ENCODE measurements around the gene SUCLG2.

SUCLG2 gene

DNA sequence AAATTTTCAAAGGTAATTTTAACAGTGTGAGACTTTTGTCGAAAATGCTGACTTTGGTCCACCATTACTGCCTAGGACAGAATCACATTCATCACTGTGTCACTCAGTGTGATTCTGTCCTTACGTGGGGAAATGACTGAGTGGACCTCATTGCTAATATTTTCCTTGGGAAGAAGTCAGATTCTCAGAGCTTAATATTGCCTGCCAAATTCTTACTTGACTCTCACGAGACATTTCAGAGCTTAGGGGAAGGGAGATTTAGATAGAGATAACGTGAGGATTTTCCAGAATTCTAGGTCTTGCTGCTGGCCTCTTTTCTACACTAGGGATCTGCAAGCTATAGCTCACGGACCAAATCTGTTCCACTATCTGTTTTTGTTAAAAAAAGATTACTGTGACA, 270.4 kb downstream of the SUCLG2 start:
- no peak for DNase-seq (ENCODE audit: low read depth)

DNA sequence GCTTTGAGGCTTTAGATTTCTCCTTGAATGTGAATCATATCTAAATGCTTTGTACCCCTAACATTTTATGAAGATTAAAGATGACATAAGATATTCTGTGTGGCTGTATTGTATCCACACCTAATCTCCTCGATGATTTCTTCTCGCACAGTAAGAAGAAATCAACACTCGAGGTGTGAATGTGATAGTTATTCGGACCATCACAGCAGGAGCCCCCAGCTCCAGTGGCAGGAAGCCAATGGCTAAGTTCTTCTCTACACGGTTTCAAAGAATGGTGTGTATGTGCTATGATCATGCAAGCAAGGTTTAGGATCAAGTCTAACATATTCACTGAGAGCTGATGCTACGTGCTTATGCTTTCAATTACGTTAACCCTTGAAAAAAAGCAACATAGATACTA, 271.0 kb downstream of the SUCLG2 start:
- DNase-seq (ENCODE audit: low read depth): no peak

DNA sequence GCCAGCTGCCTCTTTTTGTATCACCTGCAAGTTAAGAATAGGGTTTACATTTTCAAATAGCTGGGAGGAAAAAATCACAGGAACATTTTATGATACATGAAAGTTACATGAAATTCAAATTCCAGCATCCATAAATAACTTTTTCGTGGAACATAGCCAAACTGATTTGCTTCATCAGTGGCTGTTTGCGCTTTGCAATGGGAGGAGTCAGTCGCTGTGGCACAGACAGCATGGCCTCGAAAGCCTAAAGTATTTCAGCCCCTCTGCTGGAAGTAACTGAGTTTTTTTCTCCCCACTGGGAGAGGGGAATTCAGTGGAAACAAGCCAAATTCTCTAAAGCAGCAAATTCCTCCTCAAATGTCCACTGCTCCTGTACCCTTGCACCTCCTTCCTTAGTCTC, 271.9 kb downstream of the SUCLG2 start:
- DNase-seq (ENCODE audit: low read depth): no peak

DNA sequence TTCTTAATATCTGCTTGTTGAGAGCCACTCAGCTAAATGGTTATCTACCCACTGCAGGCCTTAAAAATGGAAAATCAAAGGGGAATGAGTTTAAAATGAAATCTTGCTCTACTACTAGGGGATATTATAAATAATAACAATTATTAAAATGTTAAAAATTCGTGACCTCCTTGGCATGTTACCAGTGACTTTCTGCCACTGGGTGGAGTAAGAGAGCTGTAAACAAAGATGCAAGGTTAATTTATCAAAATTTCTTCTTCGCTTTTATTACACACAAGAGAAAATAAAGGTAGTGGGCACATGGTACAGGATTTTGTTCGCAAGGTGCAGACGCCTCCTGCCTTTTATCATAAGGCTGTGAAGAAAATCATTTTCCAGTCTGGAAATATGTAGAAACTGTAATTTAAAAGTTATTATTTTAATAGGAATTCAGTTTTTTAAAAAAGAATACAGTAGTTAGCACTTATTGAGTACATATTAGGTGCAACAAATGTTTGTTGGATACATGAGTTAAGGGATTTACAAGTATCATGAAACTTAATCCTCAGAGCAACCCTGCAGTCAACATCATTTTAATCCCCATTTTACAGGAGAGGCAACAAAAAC, 272.6 kb downstream of the SUCLG2 start:
- DNase-seq (ENCODE audit: low read depth): no peak

DNA sequence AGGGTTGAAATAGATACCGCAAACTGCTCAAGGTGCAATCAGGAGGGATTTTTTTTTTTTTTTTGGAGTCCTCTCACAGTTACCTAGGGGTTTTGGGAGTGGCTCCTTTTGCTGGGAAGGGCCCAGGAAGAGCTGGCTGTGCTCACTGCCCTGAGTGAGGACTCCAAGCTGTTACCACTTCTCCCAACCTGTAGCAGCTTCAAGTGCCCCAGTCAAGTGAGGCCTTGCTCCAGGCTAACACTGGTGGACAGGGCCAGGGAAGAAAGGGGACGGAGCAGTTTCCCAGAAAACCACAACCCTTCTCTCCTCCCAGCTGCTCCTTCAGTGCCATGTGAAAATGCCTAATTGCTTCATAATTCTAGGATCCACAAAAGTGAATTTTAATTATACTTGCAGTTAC, 274.3 kb downstream of the SUCLG2 start:
- DNase-seq (ENCODE audit: low read depth): no peak

- no peak for DNase-seq (ENCODE audit: low read depth)
These were observed 277.1 kb downstream of the SUCLG2 start for GRCh38 chr3:67377299-67377698.

DNA sequence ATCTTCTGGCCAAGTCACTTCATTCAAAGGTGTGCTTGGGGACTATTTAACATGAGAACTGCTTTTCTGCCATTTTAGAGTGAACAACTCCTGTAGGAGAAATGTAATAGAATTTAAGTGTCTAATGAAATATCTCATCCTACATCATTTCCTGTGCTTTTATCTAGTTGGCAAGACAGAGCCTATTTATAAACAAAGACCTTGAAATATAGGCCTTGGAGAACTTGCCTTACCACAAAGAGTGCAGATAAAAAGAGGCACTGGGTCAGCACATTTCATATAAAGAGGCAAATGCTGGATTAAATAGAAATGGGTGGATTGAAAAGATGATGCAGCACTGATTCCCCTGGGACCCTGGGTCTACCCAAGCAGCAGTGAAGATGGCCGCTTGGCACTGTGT, 278.0 kb downstream of the SUCLG2 start:
- no peak for DNase-seq (ENCODE audit: low read depth)

- no peak for DNase-seq (ENCODE audit: low read depth)
These were observed 278.4 kb downstream of the SUCLG2 start for GRCh38 chr3:67375976-67376375.

DNA sequence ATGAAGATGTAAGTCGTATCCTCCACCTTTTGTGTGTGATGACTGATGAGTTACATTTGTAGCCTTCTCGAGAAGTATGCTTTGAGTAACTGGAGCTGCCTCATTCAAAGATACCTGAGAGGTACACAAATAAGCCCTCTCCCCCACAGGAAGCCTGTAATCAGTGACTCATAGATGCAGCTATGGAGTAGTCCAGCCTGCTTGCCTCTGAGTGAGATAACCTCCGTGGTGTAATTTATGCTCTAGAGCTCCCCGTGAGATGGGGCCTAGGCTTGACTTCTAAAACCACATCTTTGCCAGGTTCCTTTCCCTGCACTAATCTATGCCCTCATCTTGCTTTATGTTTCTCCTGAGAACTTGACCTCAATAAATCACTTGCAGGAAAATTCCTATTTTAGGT, 291.7 kb downstream of the SUCLG2 start:
- no peak for DNase-seq (ENCODE audit: low read depth)

DNA sequence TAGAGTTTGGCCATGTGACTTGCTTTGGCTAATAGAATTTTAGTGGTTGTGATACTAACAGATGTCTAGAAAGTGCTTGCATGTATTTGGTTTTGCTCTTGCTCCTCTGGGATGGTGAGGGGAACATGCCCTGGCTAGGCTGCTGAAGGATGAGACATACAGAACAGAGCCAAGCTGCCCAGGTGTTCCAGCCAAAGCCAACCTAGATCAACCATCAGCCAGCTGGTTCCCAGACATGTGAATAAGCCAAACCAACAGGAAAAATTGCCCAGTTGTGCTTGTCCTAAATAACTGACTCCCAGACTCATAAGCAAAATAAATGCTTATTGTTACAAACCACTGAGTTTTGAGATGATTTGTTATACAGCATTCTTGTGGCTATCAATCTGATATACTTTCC, 292.6 kb downstream of the SUCLG2 start:
- no peak for DNase-seq (ENCODE audit: low read depth)

GRCh38 chr3:67361323-67361722, 293.1 kb downstream of the SUCLG2 start:
- no peak for DNase-seq (ENCODE audit: low read depth)

- no peak for DNase-seq (ENCODE audit: low read depth)
These were observed 296.6 kb downstream of the SUCLG2 start for GRCh38 chr3:67357610-67358458.

DNA sequence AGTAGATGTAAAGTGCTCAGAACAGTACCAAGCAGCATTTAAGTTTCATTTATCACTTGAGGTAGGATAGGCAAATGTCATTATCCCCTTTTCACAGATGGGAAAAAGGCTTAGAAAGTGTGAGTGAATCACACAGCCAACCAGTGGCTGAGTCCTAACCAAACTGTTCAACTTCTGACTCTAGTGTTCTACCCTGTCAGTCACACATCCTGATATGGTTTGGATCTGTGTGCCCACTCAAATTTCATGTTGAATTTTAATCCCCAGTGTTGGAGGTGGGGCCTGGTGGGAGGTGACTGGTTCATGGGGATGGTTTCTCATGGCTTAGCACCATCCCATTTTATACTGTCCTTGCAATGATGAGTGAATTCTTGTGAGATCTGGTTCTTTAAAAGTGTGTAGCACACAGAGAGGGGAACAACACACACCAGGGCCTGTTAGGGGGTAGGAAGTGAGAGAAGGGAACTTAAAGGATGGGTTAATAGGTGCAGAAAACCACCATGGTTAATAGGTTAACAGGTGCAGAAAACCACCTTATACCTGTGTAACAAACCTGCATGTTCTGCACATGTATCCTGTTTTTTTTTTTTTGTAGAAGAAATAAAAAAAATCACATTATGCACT, 304.7 kb downstream of the SUCLG2 start:
- DNase-seq (ENCODE audit: low read depth): no peak

DNA sequence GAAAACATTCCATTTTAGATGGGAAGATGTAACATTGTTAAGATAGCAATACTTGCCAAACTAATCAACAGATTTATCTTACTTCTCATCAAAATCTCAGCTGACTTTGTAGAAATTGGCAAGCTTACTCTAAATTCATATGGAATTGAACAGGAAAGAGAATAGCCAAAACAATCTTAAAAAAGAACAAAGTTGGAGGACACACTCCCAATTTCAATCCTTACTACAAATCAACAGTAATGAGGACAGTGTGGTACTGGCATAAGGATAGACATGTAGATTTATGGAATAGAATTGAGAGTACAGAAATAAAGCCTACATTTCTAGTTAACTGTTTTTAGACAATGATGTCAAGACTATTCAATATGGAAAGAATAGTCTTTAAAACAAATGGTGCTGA, 308.3 kb downstream of the SUCLG2 start:
- no peak for DNase-seq (ENCODE audit: low read depth)

- DNase-seq (ENCODE audit: low read depth): no peak
These were observed 318.6 kb downstream of the SUCLG2 start for GRCh38 chr3:67335813-67336212.

DNA sequence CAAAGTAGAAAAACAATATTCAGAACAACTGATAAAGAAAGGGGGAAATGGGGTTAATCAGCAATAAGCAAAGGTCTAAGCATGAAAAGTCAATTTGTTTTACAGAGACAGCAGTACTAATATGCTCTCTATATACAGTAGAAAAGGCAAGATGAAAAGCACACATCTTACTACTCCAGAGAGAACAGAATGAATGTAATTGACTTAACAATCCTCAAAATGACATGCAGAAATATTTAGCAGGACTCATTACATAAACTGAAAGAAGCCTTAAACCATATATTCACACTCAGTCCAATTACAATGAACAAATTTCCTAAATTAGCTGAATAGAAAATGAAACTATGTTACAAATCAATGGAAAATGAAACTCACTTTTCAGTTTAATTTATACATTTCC, 319.8 kb downstream of the SUCLG2 start:
- no peak for DNase-seq (ENCODE audit: low read depth)

DNA sequence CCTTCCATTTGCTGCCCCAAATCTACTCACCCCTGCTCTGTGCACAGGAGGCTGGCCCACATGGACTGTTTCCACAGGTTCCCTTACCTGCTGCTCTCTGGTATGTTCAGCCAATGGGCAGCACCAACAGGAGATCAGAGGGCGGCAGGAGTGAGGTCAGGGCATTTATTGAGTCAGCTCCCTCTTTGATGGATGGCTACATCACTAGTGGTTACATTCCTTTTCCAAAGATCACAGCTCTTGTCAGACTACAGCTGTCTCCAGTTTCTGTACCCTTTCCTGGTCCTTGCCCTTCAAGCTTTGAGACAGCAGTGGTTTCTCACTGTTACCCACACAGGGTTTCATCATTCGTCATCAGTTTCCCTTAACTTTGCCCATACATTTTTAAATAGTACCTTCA, 325.1 kb downstream of the SUCLG2 start:
- DNase-seq (ENCODE audit: low read depth): no peak

- no peak for DNase-seq (ENCODE audit: low read depth)
These were observed 326.8 kb downstream of the SUCLG2 start for GRCh38 chr3:67327582-67327981.

GRCh38 chr3:67325231-67325630, 329.2 kb downstream of the SUCLG2 start:
- DNase-seq (ENCODE audit: low read depth): no peak

Measured in activated gamma-delta T cell treated with anti-CD3 and anti-CD28 coated beads, Interleukin-2, amount 50 U/mL, for 16 hours (primary cell).